K562 (cell line): ENCODE measurements around the gene PIP4K2A. TPM values are rescaled to one million over a fixed set of nuclear protein-coding genes. Genes with fewer than 3 reads are reported as not detected.

ENCODE experiments used
- ATAC-seq: fragments of 200-7000 bp; cut with Tn5 transposase; 3 replicates; pipeline ENCODE4 v1.9.1; 2020; ENCODE audit warnings: moderate library complexity
- BruUV-seq: library from RNA; stranded (reverse); fragments of 400-500 nt; replicated peaks from 2 replicates; lab custom pipeline; 2021; lab: Mats Ljungman, UMichigan
- CTCF ChIA-PET: fragments of 300-600 bp; formaldehyde crosslinking; extraction: SDS; loops from one replicate; lab custom pipeline; 2021; ENCODE audit warnings: low intra/inter-chr PET ratio; lab: Yijun Ruan, JAX
- POLR2A ChIA-PET: fragments of 300-600, 350-650 bp; sonication (Branson Sonifier 250); formaldehyde crosslinking; extraction: SDS; loops from one replicate; lab custom pipeline; 2021; ENCODE audit warnings: antibody characterized with exemption, inconsistent platforms; lab: Yijun Ruan, JAX
- DNase-seq, 4 experiments: peaks; one replicate each; pipeline versions ENCODE4 v3.0.0 to v3.0.0-alpha.2; 2011 to 2018; ENCODE audit warnings: low spot score in 3 of 4, mixed read lengths in 3 of 4; ENCODE audit errors: extremely low read depth in 1 of 4
- FAIRE-seq: peaks from 2 replicates; lab custom pipeline; 2011; peaks lifted over from hg19 to GRCh38; lab: Jason Lieb, UNC
- H2AFZ ChIP-seq: 2 replicates; pipeline ENCODE4 v1.6.0; 2011; ENCODE audit warnings: low read depth, low read length, control low read depth, inconsistent platforms
- H3K27ac ChIP-seq: fragments of 200-600 bp; 3 replicates; pipeline ENCODE4 v1.8.0; 2011; ENCODE audit warnings: low read depth, mild to moderate bottlenecking, control low read depth, inconsistent platforms, low read length, moderate library complexity, mixed read lengths; ENCODE audit errors: extremely low read depth
- H3K27me3 ChIP-seq, 2 experiments: fragments of 300-600 bp in 1 of 2; 2 replicates in 1 of 2; 3 replicates in 1 of 2; pipeline versions ENCODE4 v1.6.0 to v1.8.0; 2011; ENCODE audit warnings: inconsistent platforms in 2 of 2, low read length in 2 of 2, mild to moderate bottlenecking in 1 of 2, mixed read lengths in 1 of 2, moderate library complexity in 1 of 2; ENCODE audit not compliant: control insufficient read depth in 2 of 2, insufficient read depth in 2 of 2
- H3K36me3 ChIP-seq: fragments of 300-600 bp; 3 replicates; pipeline ENCODE4 v1.8.0; 2011; ENCODE audit warnings: mild to moderate bottlenecking, low read length, inconsistent platforms; ENCODE audit not compliant: control insufficient read depth, insufficient read depth
- H3K4me1 ChIP-seq, 2 experiments: fragments of 200-600 bp in 1 of 2; replicated peaks in 1 of 2; 2 replicates in 1 of 2; 3 replicates in 1 of 2; pipeline versions ENCODE4 v1.5.1 to v1.8.0; 2011; ENCODE audit warnings: inconsistent platforms in 2 of 2, low read length in 2 of 2, mild to moderate bottlenecking in 1 of 2, mixed read lengths in 1 of 2, moderate library complexity in 1 of 2; ENCODE audit not compliant: control insufficient read depth in 2 of 2, insufficient read depth in 2 of 2
- H3K4me2 ChIP-seq: 2 replicates; pipeline ENCODE4 v1.6.1; 2011; ENCODE audit warnings: low read length, control low read depth, inconsistent platforms, mixed read lengths; ENCODE audit not compliant: insufficient read depth
- H3K4me3 ChIP-seq: fragments of 200-600 bp; sonication (generic), shearing (Covaris generic); 2 replicates; pipeline ENCODE4 v1.5.1; 2016; ENCODE audit warnings: control low read depth, inconsistent platforms
- H3K79me2 ChIP-seq: fragments of 200-600 bp; 3 replicates; pipeline ENCODE4 v1.8.0; 2011; ENCODE audit warnings: low read length, inconsistent platforms; ENCODE audit not compliant: control insufficient read depth, insufficient read depth
- H3K9ac ChIP-seq, 2 experiments: 2 replicates each; pipeline versions ENCODE4 v1.6.0 to v1.6.1; 2011; ENCODE audit warnings: low read depth in 2 of 2, low read length in 2 of 2, control low read depth in 1 of 2, inconsistent platforms in 1 of 2, mild to moderate bottlenecking in 1 of 2, mixed read lengths in 1 of 2; ENCODE audit not compliant: insufficient read depth in 1 of 2
- H3K9me1 ChIP-seq: one replicate; pipeline ENCODE4 v1.6.0; 2011; ENCODE audit warnings: inconsistent platforms, mild to moderate bottlenecking, low read length, moderate library complexity; ENCODE audit not compliant: control insufficient read depth, insufficient read depth
- H3K9me3 ChIP-seq: replicated peaks from 2 replicates; pipeline ENCODE4 v1.5.1; 2011; ENCODE audit warnings: low read depth, low read length, inconsistent platforms; ENCODE audit not compliant: control insufficient read depth, insufficient read depth
- H4K20me1 ChIP-seq: replicated peaks from 2 replicates; pipeline ENCODE4 v1.6.1; 2011; ENCODE audit warnings: low read length, inconsistent platforms, mixed read lengths; ENCODE audit not compliant: control insufficient read depth, insufficient read depth
- WGBS: fragments of 100-300 bp; shearing (Covaris generic); methylation state at CpG from one replicate; pipeline ENCODE4 v1.1.6; 2016; ENCODE audit warnings: low coverage, mixed read lengths; ENCODE audit not compliant: insufficient coverage; ENCODE audit errors: missing lambda C conversion rate; 5-methylcytosine and 5-hydroxymethylcytosine counted together
- in situ Hi-C: fragments of 300-500 bp; cut with MboI; formaldehyde crosslinking; loops from 4 replicates; pipeline ENCODE4 v1.15.0; 2018; ENCODE audit warnings: inconsistent platforms, mixed read lengths
- intact Hi-C: fragments of 100-400 bp; cut with micrococcal nuclease; formaldehyde crosslinking; loops from 2 replicates; pipeline ENCODE4 v1.14.2; 2022
- polyA plus RNA-seq, 8 experiments: library from polyadenylated mRNA; depleted of rRNA in 4 of 8; stranded (reverse) in 5 of 8; unstranded in 3 of 8; fragments of >200 nt; fragmentation: Nextera tagmentation in 2 of 8; fragmentation: Illumina TruSeq in 1 of 8; extraction: Ambion mirVana in 2 of 8; extraction: Trizol in 1 of 8; gene quantifications; 2 replicates each; pipeline versions ENCODE4 v1.2.1 to v1.2.3, GENCODE V29; 2011 to 2014; ENCODE audit warnings: inconsistent platforms in 1 of 8, missing spikeins in 1 of 8
- total RNA-seq, 7 experiments: library from RNA; depleted of rRNA in 6 of 7; stranded (reverse); fragments of >200 nt in 6 of 7; fragmentation: Illumina TruSeq in 2 of 7; extraction: Trizol in 2 of 7; gene quantifications; 2 replicates each; pipeline versions ENCODE4 v1.2.1 to v1.2.3, GENCODE V29; 2011 to 2021; ENCODE audit warnings: low replicate concordance in 1 of 7
- TF ChIP-seq, protein P1 (sequence below): fragments of 250-450 bp; sonication (Bioruptor Pico); IDR thresholded peaks from 2 replicates; pipeline ENCODE4 v1.9.0; 2021; ENCODE audit warnings: mild to moderate bottlenecking, inconsistent platforms

Gene PIP4K2A
- total and polyA plus RNA-seq, 9 of the 15 experiments (the other 6 are each of a cell fraction or from before 2014, with no cell fraction given), result 35.6 to 117 (median 71.9) TPM

DNA sequence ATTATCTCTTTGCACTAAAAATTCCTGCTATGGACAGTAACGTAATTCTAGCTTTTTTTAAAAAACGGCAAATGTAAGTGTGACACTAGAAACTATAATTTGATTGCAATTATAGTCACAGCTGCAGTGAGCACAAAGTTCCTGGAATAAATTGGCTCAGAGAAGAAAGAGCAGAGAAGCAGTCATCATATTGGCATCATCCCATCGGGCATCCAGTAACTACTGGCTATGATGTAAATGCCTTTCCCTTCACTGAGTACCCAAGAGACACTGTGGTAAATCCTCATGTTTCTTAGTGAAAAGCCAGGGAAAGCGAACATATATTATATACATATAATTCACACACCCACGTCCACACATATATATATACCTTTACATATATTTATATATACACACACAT lies 43.6 kb downstream of the PIP4K2A start:
- H3K27me3 ChIP-seq, result no peaks in the 10 kb centered on the region
- in situ Hi-C loops, result no loop called here
- H3K36me3 ChIP-seq, result peaks cover 3% of the 10 kb centered on the region; the same call in 1 of the 3 replicates
- no peak overlapping the region for H2AFZ ChIP-seq
- POLR2A ChIA-PET, result interaction anchor here (1.0 to 4.5 kb wide), 5 partner anchors 7 to 40 kb away, joined by 3 to 21 read pairs (median 4); no protein-coding TSS in a partner anchor
- H3K27ac ChIP-seq, result peak overlapping the region; percentile 78; the same call in 1 of the 3 replicates
- H3K4me3 ChIP-seq, result no peak overlapping the region
- 85% methylated on average over 5 of the region's 5 CpGs for WGBS
- H3K4me1 ChIP-seq, result peaks cover 29 to 64% of the 10 kb centered on the region in 2 experiments
- intact Hi-C loops, result no loop called here
- no peak overlapping the region for H3K4me2 ChIP-seq
- no TSS peak for BruUV-seq
- CTCF ChIA-PET, result no interaction called here
- H3K9me1 ChIP-seq, result no peaks in the 10 kb centered on the region
- peaks cover 99% of the 10 kb centered on the region for H3K79me2 ChIP-seq
- H3K9ac ChIP-seq, result no peak overlapping the region
- no peak for DNase-seq
- ATAC-seq, result no peak
- no peaks in the 10 kb centered on the region; the same call in 1 of the 2 replicates for H4K20me1 ChIP-seq
- H3K9me3 ChIP-seq, result no peaks in the 10 kb centered on the region
- FAIRE-seq, result no peak
- TF ChIP-seq, protein P1, sequence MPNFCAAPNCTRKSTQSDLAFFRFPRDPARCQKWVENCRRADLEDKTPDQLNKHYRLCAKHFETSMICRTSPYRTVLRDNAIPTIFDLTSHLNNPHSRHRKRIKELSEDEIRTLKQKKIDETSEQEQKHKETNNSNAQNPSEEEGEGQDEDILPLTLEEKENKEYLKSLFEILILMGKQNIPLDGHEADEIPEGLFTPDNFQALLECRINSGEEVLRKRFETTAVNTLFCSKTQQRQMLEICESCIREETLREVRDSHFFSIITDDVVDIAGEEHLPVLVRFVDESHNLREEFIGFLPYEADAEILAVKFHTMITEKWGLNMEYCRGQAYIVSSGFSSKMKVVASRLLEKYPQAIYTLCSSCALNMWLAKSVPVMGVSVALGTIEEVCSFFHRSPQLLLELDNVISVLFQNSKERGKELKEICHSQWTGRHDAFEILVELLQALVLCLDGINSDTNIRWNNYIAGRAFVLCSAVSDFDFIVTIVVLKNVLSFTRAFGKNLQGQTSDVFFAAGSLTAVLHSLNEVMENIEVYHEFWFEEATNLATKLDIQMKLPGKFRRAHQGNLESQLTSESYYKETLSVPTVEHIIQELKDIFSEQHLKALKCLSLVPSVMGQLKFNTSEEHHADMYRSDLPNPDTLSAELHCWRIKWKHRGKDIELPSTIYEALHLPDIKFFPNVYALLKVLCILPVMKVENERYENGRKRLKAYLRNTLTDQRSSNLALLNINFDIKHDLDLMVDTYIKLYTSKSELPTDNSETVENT (CRISPR knock-in tag), result no peak
